Right lung (tissue), 5 donors: ENCODE data around the gene SORT1. TPM values are rescaled to one million over a fixed set of nuclear protein-coding genes. Genes with fewer than 3 reads are reported as not detected.
"Not testable (repeated sequence)": the region's sequence is repeated elsewhere in the genome, so short reads cannot be mapped to it uniquely, and the experiment has no call there.

Experiments
- DNase-seq, 2 donors: peaks; one replicate each; pipeline ENCODE4 v3.0.0-alpha.2; 2013
- polyA plus RNA-seq, 5 donors: library from polyadenylated mRNA; unstranded; fragments of 120-200 nt; gene quantifications; one replicate each; pipeline versions ENCODE4 v1.2.1 to v1.2.3, GENCODE V29; 2013; ENCODE audit warnings: inconsistent platforms in 1 of 5, low replicate concordance in 1 of 5; ENCODE audit not compliant: insufficient read length in 5 of 5, insufficient read depth in 1 of 5

The SORT1 gene
- polyA plus RNA-seq, 5 donors, result 34.0 to 51.2 (median 42.6) TPM

DNA sequence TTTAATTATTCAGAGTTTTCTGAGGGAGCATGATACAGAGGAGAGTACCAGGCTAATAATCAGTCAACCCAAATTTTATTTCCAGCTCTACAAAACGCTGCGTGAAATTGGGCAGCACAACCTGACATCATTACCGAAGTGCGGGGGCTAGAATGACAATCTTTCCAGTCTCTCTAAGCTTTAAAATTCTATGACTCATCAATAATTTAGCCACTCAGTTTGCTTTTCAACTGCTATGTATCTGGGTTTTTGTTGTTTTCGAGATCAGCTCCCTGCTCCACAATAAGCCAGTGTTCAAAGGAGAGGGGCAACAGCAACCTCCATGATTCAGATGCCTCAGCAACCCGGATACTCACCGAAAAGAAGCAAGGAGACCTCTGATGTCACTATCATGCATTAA is 13.9 kb downstream of the SORT1 start:
- DNase-seq, result no peak

GRCh38 chr1:109383087-109383779 is 14.5 kb downstream of the SORT1 start:
- DNase-seq, result no peak

GRCh38 chr1:109381573-109381972 is 16.1 kb downstream of the SORT1 start:
- no peak for DNase-seq

GRCh38 chr1:109379907-109380306 is 17.8 kb downstream of the SORT1 start:
- DNase-seq, result no peak

GRCh38 chr1:109379422-109379821 is 18.3 kb downstream of the SORT1 start:
- no peak for DNase-seq

DNA sequence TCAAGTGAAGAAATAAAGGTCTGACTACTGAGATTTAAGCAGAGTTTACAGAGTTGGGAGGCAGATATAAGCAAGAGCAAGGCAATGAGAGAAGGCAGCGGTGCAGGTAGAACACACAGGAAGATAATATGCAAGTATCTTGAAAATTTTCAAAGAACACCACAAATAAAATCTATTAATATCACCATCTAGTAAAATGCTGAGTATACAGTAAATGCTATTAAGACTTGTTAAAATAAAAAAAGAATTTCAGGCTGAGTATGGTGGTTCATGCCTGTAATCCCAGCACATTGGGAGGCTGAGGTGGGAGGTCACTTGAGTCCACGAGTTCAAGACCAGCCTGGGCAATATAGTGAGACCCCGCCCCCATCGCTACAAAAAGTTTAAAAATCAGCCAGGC is 20.0 kb downstream of the SORT1 start:
- no peak for DNase-seq

DNA sequence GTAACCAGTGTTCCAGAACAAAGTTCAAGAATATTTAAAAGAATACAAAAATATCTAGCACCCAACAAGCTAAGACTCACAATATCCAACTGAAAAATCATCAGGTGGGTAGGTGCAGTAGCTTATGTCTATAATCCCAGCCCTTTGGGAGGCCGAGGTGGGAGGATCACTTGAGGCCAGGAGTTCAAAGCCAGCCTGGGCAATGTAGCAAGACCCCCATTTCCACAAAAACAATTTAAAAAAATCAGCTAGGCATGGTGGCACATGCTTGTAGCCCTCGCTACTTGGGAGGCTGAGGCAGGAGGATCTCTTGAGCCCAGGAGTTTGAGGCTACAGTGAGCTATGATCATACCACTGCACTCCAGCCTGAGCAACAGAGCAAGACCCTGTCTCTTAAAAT is 24.0 kb downstream of the SORT1 start:
- not testable (repeated sequence) for DNase-seq

- DNase-seq, result no peak
Observed at GRCh38 chr1:109373126-109373525, 24.6 kb downstream of the SORT1 start.

DNA sequence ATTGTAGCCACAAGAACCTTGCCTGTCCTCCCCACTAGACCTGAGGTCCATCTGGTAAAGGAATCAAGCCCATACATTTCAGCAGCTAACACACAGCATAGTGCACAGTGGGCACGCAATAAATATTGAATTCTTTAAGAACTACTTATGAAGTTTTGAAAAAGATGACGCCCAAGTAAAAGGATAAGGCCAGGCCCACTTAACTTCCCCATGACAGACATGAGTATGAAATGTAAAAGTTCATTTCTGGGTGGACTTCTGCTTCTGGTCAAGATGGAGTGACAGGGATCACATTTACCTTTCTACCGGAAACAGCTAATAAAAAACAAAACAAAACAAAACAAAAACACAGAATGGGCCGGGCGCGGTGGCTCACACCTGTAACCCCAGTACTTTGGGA is 25.4 kb downstream of the SORT1 start:
- DNase-seq, result no peak

GRCh38 chr1:109371341-109371739 is 26.4 kb downstream of the SORT1 start:
- no peak for DNase-seq

GRCh38 chr1:109370712-109371340 is 26.9 kb downstream of the SORT1 start:
- no peak for DNase-seq

- DNase-seq, result no peak
Observed at GRCh38 chr1:109369167-109369746, 28.5 kb downstream of the SORT1 start.

DNA sequence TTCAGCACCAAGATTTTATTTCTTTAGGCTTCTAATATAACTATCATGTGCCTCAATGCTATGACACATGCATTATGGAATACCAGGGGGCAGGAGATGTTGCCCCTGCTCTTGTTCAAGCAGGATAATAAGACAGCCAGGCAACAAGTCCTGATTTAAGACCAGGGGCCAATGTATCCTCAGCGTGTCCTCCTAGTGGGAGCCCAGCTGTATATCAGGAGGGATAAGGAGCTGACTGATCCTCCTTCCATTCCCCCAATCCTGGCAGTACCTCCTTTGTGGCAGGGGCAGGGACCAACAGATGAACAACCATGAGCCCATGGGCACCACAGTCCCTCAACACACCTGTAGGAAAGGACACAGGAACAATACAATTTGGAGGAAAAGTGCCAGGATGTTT is 29.3 kb downstream of the SORT1 start:
- no peak for DNase-seq

DNA sequence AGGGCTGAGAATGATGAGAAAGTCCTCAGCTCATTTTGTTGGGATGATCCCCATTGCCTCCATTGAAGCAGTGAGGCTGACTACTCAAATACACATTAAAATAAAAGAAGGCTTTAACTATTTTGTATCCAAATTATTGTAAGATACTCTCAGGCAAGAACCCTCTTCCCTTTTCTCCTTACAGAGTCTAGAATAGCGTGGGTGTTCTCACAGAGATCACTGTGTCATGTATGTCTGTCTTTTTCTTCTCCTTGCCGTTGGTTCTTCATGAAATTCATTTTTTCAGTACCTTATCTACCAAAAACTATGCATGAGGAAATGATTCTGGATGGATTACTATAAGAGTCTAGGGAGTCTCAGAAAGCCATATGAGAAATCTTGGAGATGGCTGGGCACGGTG is 30.1 kb downstream of the SORT1 start:
- DNase-seq, result no peak

GRCh38 chr1:109365642-109366204 is 32.0 kb downstream of the SORT1 start:
- no peak for DNase-seq

DNA sequence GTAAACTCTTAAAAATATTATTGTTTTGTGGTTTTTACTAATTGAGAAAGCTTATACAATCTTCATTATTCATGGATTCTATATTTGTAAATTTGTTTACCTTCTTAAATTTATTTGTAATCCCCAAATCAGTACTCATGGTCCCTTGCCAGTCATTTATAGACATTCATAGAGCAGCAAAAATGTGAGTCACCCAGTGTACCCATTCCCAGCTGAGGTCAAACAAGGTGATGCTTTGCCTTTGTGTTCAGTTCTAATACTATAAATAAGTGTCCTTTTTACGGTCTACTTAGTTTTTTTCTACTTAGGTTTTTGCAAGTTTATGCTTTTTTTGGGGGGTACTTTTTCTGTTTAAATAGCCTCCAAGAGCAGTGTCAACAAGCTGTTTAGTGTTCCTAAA is 36.1 kb downstream of the SORT1 start:
- no peak for DNase-seq

- DNase-seq, result no peak
Observed at GRCh38 chr1:109361069-109361468, 36.6 kb downstream of the SORT1 start.

- DNase-seq, result peak; percentile 31 to 50
Observed at GRCh38 chr1:109357616-109358015, 40.1 kb downstream of the SORT1 start.

GRCh38 chr1:109356915-109357314 is 40.8 kb downstream of the SORT1 start:
- DNase-seq, result peak; percentile 16 to 50

DNA sequence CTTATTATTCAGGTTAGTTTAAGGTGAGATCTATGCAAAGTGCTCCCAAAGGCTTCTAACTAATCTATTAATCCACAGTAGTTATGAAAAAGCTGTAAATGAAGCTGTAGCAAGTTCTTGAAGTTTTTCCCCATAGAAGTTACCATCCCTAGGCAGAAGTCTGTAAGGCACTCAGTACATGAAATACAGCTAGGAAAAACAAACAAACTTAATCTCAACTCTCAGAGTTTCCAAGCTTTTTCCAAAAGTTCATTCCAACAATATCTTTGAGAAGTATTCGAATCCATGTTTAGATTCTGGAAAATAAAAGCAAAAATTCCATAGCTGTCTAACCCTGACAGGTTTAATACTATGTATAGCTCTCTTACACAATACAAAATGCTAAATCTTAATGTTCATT is 41.2 kb downstream of the SORT1 start:
- DNase-seq, result no peak

GRCh38 chr1:109354929-109355328 is 42.8 kb downstream of the SORT1 start:
- no peak for DNase-seq

DNA sequence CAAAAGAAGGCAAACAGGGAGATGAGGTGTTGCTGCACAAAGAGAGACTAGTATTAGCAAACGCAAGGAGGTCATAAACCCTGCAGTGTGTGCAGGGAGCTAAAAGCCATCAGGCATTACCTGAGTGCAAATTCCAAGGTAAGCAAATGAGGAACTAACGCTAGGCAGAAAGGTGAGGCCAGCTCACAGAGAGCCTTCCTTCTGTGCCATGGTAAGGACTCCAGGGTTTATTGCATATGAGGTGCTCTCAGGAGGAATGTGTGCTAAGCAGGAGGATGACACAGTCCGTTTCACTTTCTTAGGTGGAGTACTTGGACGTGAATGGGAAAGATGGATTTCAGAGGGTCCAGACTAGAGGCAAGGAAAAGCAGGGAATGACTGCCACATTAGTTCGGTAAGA is 46.3 kb downstream of the SORT1 start:
- DNase-seq, result no peak

DNA sequence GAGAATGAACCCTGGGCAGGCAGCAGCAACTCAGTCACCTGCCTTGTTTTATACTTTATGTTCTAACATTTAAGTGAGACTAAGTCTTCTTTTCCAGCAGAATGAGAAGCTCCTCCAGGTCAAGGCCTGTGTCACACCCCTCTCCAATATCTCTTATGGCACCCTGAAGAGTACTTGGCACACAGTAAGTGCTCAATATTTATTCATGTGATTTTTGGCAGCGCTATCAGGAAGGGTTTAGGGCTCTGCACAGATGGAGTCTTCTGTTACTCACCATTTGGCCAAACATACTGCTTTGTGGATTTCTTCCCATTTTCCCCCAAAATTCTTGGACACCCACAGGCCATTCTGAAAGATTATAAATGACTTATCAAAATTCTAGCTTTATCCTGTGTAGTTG is 47.1 kb downstream of the SORT1 start:
- no peak for DNase-seq
